ENCODE results near the gene SLC25A12.
A peak's percentile ranks its signal among the peaks of the same experiment; 100 is the strongest.

The SLC25A12 gene
- total RNA-seq: 26.0 to 42.7 (median 34.0) reads per million in 9 experiments

- Mint-ChIP-seq H3K27me3 (no peaks in the 10 kb centered on the region), H3K27ac (peak within 1 kb of the TSS; percentile 87 to 91)
Measured at GRCh38 chr2:171893824-171894611, at the start of gene SLC25A12. Gene SLC25A12 (minus strand): TSS chr2:171894244. CDS start chr2:171894214, 30 bp downstream.

DNA sequence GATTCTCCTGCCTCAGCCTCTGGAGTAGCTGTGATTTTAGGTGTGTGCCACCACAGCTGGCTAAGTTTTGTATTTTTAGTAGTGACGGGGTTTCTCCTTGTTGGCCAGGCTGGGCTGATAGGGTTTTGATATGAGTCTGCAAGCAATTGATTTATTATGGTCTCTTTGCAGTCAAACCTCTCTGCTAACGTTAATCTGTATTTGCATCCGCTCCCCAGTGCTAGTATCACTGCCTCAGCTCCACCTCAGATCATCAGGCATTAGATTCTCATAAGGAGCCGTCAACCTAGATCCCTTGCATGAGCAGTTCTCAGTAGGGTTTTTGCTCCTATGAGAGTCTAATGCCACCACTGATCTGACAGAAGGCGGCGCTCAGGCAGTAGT, 47.3 kb upstream of the SLC25A12 start:
- Mint-ChIP-seq H3K27me3 (no peaks in the 10 kb centered on the region), H3K9me3 (no peaks in the 10 kb centered on the region), H3K27ac (peak overlapping the region in 1 of 2 donors; percentile 53), H3K36me3 (ENCODE audit: insufficient read depth) (peaks cover 2% of the 10 kb centered on the region), H3K4me1 (ENCODE audit: low read depth in 2 of 2) (peaks cover 5 to 42% of the 10 kb centered on the region in 2 donors), H3K4me3 (no peak overlapping the region)
- no peak for ATAC-seq (replicated peaks)
- no peak for DNase-seq

More at GRCh38 chr2:171893824-171894611, at the start of gene SLC25A12:
- DNase-seq (peak; percentile 49 to 56 (median 52)), ATAC-seq (replicated peaks) (peak; percentile 97)
- Mint-ChIP-seq H3K36me3 (ENCODE audit: insufficient read depth) (peaks cover 7% of the 10 kb centered on the region), H3K9me3 (no peaks in the 10 kb centered on the region), H3K4me3 (peak within 1 kb of the TSS; percentile 97 to 98), H3K4me1 (ENCODE audit: low read depth in 2 of 2) (peaks cover 20 to 27% of the 10 kb centered on the region in 2 donors)

DNA sequence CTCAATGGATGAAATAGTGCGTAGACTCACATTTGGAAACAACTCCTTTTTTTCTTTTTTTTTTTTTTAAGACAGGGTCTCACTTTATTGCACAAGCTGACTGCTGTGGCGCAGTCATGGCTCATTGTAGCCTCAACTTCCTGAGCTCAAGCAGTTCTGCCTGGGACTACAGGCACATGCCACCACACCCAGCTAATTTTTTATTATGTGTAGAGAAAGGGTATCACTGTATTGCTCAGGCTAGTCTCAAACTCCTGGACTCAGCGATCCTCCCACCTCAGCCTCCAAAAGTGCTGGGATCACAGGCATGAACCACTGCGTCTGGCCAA, 45.7 kb upstream of the SLC25A12 start:
- Mint-ChIP-seq H3K4me3 (no peak overlapping the region), H3K27me3 (no peaks in the 10 kb centered on the region), H3K9me3 (no peaks in the 10 kb centered on the region), H3K27ac (no peak overlapping the region), H3K36me3 (ENCODE audit: insufficient read depth) (peaks cover 2% of the 10 kb centered on the region), H3K4me1 (ENCODE audit: low read depth in 2 of 2) (peaks cover 12 to 51% of the 10 kb centered on the region in 2 donors)
- ATAC-seq (replicated peaks) (no peak), DNase-seq (no peak)

DNA sequence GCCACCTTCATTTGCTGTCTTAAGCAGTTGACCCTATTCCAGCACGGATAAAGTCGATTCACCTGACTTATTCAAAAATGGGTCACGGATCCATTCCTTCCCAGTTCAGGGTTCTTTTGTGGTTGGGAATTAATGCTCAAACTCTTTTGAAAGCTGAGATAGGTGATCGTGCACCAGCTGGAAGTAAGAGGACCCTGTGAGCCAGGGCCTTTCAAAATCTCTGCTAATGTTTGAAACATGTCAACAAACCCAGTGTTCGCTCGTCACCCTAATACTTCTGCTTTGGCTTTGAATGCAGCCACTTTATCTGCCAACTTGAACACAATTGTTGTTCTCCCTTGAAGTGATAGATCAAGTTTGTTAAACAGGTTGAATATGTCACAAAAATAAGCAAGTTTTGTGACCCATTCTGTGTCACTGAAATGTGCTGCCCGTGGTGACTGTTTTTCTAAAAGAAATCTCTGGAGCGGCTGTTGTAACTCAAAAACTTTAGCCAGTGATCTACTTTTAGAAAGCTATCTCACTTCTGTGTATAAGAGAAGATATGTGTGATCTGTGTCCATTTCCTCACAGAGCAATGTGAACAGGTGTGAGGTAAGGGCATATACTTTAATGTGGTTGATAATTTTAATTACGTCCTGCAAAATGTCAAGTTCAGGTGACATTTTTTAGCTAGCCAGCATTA, 45.2 kb upstream of the SLC25A12 start:
- DNase-seq: no peak
- Mint-ChIP-seq H3K36me3 (ENCODE audit: insufficient read depth) (peaks cover 2% of the 10 kb centered on the region), H3K9me3 (no peaks in the 10 kb centered on the region), H3K27ac (no peak overlapping the region), H3K27me3 (no peaks in the 10 kb centered on the region), H3K4me1 (ENCODE audit: low read depth in 2 of 2) (peaks cover 13 to 49% of the 10 kb centered on the region in 2 donors), H3K4me3 (no peak overlapping the region)
- no peak for ATAC-seq (replicated peaks)

DNA sequence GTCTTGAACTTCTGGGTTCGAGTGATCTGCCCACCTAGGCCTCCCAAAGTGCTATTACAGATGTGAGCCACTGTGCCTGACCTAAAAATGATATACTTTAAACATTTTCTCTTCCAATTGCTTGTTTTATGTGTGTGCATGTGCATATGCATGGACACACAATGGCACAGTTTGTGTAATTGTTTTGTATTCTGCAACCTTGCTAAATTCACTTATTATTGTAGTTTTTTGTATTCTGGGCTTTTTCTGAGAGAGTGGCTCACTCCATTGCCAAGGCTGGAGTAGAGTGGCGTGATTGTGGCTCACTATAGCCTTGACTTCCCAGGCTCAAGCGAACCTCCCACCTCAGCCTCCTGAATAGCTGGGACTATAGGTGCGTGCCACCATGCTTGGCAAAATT, 36.3 kb upstream of the SLC25A12 start:
- Mint-ChIP-seq H3K36me3 (ENCODE audit: insufficient read depth) (peaks cover 27% of the 10 kb centered on the region), H3K4me3 (no peak overlapping the region), H3K9me3 (no peaks in the 10 kb centered on the region), H3K27me3 (no peaks in the 10 kb centered on the region), H3K27ac (no peak overlapping the region), H3K4me1 (ENCODE audit: low read depth in 2 of 2) (peaks cover 21 to 48% of the 10 kb centered on the region in 2 donors)
- no peak for DNase-seq
- no peak for ATAC-seq (replicated peaks)

DNA sequence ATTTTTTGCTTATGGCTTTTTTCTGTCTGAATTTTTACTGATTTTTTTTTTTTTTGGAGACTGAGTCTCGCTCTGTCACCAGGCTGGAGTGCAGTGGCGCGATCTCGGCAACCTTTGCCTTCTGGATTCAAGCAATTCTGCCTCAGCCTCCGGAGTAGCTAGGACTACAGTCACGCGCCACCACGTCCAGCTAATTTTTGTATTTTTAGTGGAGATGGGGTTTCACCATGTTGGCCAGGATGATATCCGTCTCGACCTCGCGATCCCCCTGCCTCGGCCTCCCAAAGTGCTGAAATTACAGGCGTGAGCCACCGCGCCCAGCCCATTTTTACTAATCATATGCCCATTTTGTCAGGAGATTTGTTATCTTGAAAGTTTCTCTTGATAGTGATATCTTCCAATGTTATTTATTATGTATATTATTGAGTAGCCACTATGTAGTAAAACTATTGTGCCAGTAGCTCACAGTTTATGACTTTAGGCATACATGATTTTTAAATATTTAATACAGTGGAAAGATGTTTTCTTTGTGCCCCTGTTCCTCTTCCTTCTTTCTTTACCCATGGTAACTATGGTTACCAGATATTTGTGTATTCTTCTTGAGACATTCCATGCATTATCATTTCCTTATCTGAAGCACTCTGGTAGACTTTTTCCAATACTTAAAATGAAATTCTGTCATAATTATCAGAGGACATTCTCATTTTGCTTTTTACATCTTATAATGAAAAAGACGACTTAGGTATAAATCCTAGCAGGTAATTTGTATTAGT, 30.3 kb upstream of the SLC25A12 start:
- Mint-ChIP-seq H3K4me1 (ENCODE audit: low read depth in 2 of 2) (peaks cover 21 to 42% of the 10 kb centered on the region in 2 donors), H3K36me3 (ENCODE audit: insufficient read depth) (peaks cover 26% of the 10 kb centered on the region), H3K27me3 (no peaks in the 10 kb centered on the region), H3K27ac (peak overlapping the region in 1 of 2 donors; percentile 97), H3K9me3 (no peaks in the 10 kb centered on the region), H3K4me3 (peak overlapping the region; percentile 24 to 96)
- DNase-seq: no peak
- no peak for ATAC-seq (replicated peaks)

DNA sequence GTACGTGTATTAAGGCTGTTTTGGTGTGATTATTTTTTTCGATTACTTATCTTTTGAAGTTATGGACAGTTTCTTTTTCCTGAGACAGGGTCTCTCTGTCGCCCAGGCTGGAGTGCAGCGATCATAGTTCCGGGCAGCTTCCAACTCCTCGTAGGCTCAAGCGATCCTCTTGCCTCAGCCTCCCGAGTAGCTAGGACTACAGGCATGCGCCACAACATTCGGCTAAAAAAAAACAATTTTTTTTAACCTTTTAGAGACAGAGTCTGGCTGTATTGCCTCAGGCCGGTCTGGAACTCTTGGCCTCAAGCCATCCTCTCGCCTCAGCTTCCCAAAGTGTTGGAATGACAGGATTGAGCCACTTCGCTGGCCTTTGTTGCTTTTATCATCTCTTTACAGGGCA, 29.2 kb upstream of the SLC25A12 start:
- Mint-ChIP-seq H3K4me1 (ENCODE audit: low read depth in 2 of 2) (peaks cover 18 to 31% of the 10 kb centered on the region in 2 donors), H3K9me3 (no peaks in the 10 kb centered on the region), H3K36me3 (ENCODE audit: insufficient read depth) (peaks cover 24% of the 10 kb centered on the region), H3K27me3 (no peaks in the 10 kb centered on the region), H3K27ac (peak overlapping the region; percentile 97), H3K4me3 (peak overlapping the region; percentile 92 to 96)
- no peak for DNase-seq
- no peak for ATAC-seq (replicated peaks)

DNA sequence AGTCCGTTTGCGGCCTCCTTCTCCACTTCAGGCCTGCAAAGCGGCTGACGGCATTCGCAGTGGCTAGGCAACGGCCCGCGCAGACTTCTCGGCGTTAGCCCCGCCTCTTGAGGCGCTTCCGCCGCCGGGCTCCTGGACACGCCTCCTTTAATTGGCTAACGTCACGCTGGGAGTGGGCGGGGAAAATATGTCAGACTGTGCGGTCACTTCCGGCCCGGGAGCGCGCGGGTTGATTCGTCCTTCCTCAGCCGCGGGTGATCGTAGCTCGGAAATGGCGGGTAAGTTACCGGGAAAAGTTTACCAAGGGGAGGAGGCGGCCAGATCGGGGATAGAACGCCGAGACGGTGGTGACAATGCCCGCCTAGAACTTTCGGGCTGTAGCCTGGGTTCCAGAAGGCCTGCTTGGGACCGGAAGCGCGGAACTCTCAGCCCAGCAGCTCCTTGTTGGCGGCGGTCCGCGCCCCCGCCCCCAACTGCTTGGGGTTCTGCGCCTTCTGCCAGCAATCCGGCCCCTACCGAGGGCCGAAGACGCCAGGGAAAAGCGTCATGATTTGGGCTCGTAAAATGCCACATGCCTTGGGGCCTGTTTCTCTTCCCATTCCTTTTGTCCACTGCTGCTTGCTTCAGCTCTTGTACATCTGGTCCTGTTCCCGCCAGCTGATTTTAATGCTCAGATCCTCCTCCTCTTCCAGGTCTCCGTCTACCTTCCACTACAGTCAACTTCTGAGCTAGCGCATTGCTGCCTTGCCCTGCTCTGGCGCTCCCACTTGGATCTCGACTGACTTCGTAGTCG, 28.4 kb upstream of the SLC25A12 start, which contains the start of gene HAT1:
HAT1 (plus strand) TSS at position 232 of the 793 bp plus-strand sequence; CDS start at position 272, 40 bp downstream.
- H3K27me3 Mint-ChIP-seq: no peaks in the 10 kb centered on the region
- ATAC-seq (replicated peaks) (peak; percentile 95), DNase-seq (peak; percentile 97 to 99 (median 97))
- peak within 1 kb of the TSS; percentile 97 for H3K27ac Mint-ChIP-seq
- H3K4me1 Mint-ChIP-seq (ENCODE audit: low read depth in 2 of 2): peaks cover 15 to 31% of the 10 kb centered on the region in 2 donors
- peak within 1 kb of the TSS; percentile 92 to 96 for H3K4me3 Mint-ChIP-seq
- H3K36me3 Mint-ChIP-seq (ENCODE audit: insufficient read depth): peaks cover 24% of the 10 kb centered on the region
- H3K9me3 Mint-ChIP-seq: no peaks in the 10 kb centered on the region

DNA sequence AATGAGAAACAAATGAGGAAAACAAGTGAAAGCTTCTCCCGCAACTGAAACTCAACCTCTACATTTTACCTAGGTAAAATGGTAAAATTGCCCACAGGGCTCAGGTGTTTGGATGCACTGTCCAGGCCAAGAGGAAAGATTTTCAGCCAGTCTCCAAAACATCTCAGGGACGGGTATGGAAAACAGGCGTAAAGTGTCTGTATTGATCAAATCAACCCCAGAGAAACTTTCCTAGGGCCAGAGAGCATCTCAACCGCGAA, 27.9 kb upstream of the SLC25A12 start:
- H3K4me3 Mint-ChIP-seq: peak overlapping the region; percentile 92 to 96
- DNase-seq (no peak), ATAC-seq (replicated peaks) (peak; percentile 11)
- H3K27ac Mint-ChIP-seq: peak overlapping the region; percentile 97
- no peaks in the 10 kb centered on the region for H3K27me3 Mint-ChIP-seq
- peaks cover 24% of the 10 kb centered on the region for H3K36me3 Mint-ChIP-seq (ENCODE audit: insufficient read depth)
- H3K4me1 Mint-ChIP-seq (ENCODE audit: low read depth in 2 of 2): peaks cover 15 to 26% of the 10 kb centered on the region in 2 donors
- H3K9me3 Mint-ChIP-seq: no peaks in the 10 kb centered on the region

- H3K9me3 Mint-ChIP-seq: no peaks in the 10 kb centered on the region
Measured at GRCh38 chr2:171919453-171919852, 25.4 kb upstream of the SLC25A12 start.

GRCh38 chr2:171913517-171913916, 19.5 kb upstream of the SLC25A12 start:
- H3K4me1 Mint-ChIP-seq (ENCODE audit: low read depth in 2 of 2): no peaks in the 10 kb centered on the region
- no peak for ATAC-seq (replicated peaks)
- H3K4me3 Mint-ChIP-seq: no peak overlapping the region
- H3K27ac Mint-ChIP-seq: no peak overlapping the region
- peaks cover 0 to 7% of the 10 kb centered on the region in 2 donors for H3K27me3 Mint-ChIP-seq
- no peak for DNase-seq
- peaks cover 3% of the 10 kb centered on the region for H3K36me3 Mint-ChIP-seq (ENCODE audit: insufficient read depth)
- no peaks in the 10 kb centered on the region for H3K9me3 Mint-ChIP-seq

More at GRCh38 chr2:171919453-171919852, 25.4 kb upstream of the SLC25A12 start:
- no peaks in the 10 kb centered on the region for H3K27me3 Mint-ChIP-seq
- DNase-seq (no peak), ATAC-seq (replicated peaks) (no peak)
- H3K4me3 Mint-ChIP-seq: no peak overlapping the region
- H3K4me1 Mint-ChIP-seq (ENCODE audit: low read depth in 2 of 2): peaks cover 11 to 18% of the 10 kb centered on the region in 2 donors
- no peak overlapping the region for H3K27ac Mint-ChIP-seq
- peaks cover 12% of the 10 kb centered on the region for H3K36me3 Mint-ChIP-seq (ENCODE audit: insufficient read depth)

GRCh38 chr2:171910494-171910893, 16.4 kb upstream of the SLC25A12 start:
- H3K27ac Mint-ChIP-seq: no peak overlapping the region
- H3K9me3 Mint-ChIP-seq: no peaks in the 10 kb centered on the region
- H3K36me3 Mint-ChIP-seq (ENCODE audit: insufficient read depth): peaks cover 3% of the 10 kb centered on the region
- H3K27me3 Mint-ChIP-seq: peaks cover 2 to 7% of the 10 kb centered on the region in 2 donors
- H3K4me3 Mint-ChIP-seq: no peak overlapping the region
- ATAC-seq (replicated peaks) (no peak), DNase-seq (no peak)
- no peaks in the 10 kb centered on the region for H3K4me1 Mint-ChIP-seq (ENCODE audit: low read depth in 2 of 2)

- no peak overlapping the region for H3K4me3 Mint-ChIP-seq
- ATAC-seq (replicated peaks): no peak
- peaks cover 3% of the 10 kb centered on the region for H3K36me3 Mint-ChIP-seq (ENCODE audit: insufficient read depth)
- no peak overlapping the region for H3K27ac Mint-ChIP-seq
- no peaks in the 10 kb centered on the region for H3K4me1 Mint-ChIP-seq (ENCODE audit: low read depth in 2 of 2)
- H3K27me3 Mint-ChIP-seq: peaks cover 14 to 18% of the 10 kb centered on the region in 2 donors
- no peaks in the 10 kb centered on the region for H3K9me3 Mint-ChIP-seq
- no peak for DNase-seq
Measured at GRCh38 chr2:171909266-171909665, 15.2 kb upstream of the SLC25A12 start.

Data from effector memory CD8-positive, alpha-beta T cell (primary cell).